Spleen (tissue), 11 donors: ENCODE data around the gene ST6GAL1. TPM values are rescaled to one million over a fixed set of nuclear protein-coding genes. Genes with fewer than 3 reads are reported as not detected.

Experiments
- DNase-seq: peaks from one replicate; pipeline ENCODE4 v3.0.0-alpha.2; 2020
- H3K27ac ChIP-seq, 8 donors: fragments of 200-600 bp; sonication (generic) in 7 of 8; 1 replicate in 4 of 8; 2 replicates in 4 of 8; pipeline versions ENCODE4 v1.5.0 to v1.8.0; 2016 to 2021; ENCODE audit warnings: inconsistent platforms in 4 of 8, mild to moderate bottlenecking in 4 of 8, moderate library complexity in 1 of 8
- H3K27me3 ChIP-seq, 7 donors: fragments of 200-600 bp; sonication (generic) in 6 of 7; replicated peaks in 1 of 7; 1 replicate in 4 of 7; 2 replicates in 3 of 7; pipeline versions ENCODE4 v1.5.0 to v1.8.0; 2016 to 2021; ENCODE audit warnings: inconsistent platforms in 3 of 7, mild to moderate bottlenecking in 1 of 7
- H3K36me3 ChIP-seq, 6 donors: fragments of 200-600 bp; sonication (generic) in 5 of 6; 1 replicate in 4 of 6; 2 replicates in 2 of 6; pipeline versions ENCODE4 v1.5.0 to v1.8.0; 2016 to 2021; ENCODE audit warnings: inconsistent platforms in 2 of 6
- H3K4me1 ChIP-seq, 6 donors: fragments of 200-600 bp; sonication (generic) in 5 of 6; 1 replicate in 3 of 6; 2 replicates in 3 of 6; pipeline versions ENCODE4 v1.5.0 to v1.8.0; 2016 to 2021; ENCODE audit warnings: inconsistent platforms in 3 of 6
- H3K4me3 ChIP-seq, 8 donors: fragments of 200-600 bp; sonication (generic) in 7 of 8; 1 replicate in 4 of 8; 2 replicates in 4 of 8; pipeline versions ENCODE4 v1.5.0 to v1.8.0; 2016 to 2021; ENCODE audit warnings: inconsistent platforms in 4 of 8, mild to moderate bottlenecking in 4 of 8, moderate library complexity in 2 of 8
- H3K9me3 ChIP-seq, 8 donors: fragments of 200-600 bp; sonication (generic) in 7 of 8; 1 replicate in 4 of 8; 2 replicates in 4 of 8; pipeline versions ENCODE4 v1.5.0 to v1.8.0; 2016 to 2021; ENCODE audit warnings: inconsistent platforms in 4 of 8
- CTCF ChIP-seq, 11 experiments: fragments of 200-600 bp in 7 of 11; fragments of 450-650 bp in 4 of 11; sonication (generic) in 4 of 11; IDR thresholded peaks in 8 of 11; conservative IDR thresholded peaks in 3 of 11; 1 replicate in 7 of 11; 2 replicates in 4 of 11; pipeline versions ENCODE4 v1.4.0 to v1.8.0; 2016 to 2021; ENCODE audit warnings: antibody characterized with exemption in 11 of 11, inconsistent platforms in 4 of 11, mild to moderate bottlenecking in 1 of 11
- POLR2A ChIP-seq, 3 donors: fragments of 450-650 bp; IDR thresholded peaks; one replicate each; pipeline ENCODE4 v1.5.1; 2017; ENCODE audit warnings: antibody characterized with exemption in 3 of 3, mild to moderate bottlenecking in 1 of 3
- POLR2AphosphoS5 ChIP-seq, 3 donors: sonication (generic); formaldehyde crosslinking; IDR thresholded peaks; one replicate each; pipeline ENCODE4 v1.5.1; 2017; ENCODE audit warnings: antibody characterized with exemption in 3 of 3
- WGBS, 5 donors: extraction: QIAGEN DNeasy Blood & Tissue Kit in 3 of 5; methylation state at CpG; one replicate each; pipeline versions ENCODE4 v1.1.5 to v1.1.7; 2013 to 2018; 5-methylcytosine and 5-hydroxymethylcytosine counted together
- intact Hi-C: fragments of 100-400 bp; cut with DNase I; formaldehyde crosslinking; loops from one replicate; pipeline ENCODE4 v1.15.0; 2023; ENCODE audit warnings: low total_unique reads
- polyA plus RNA-seq, 3 donors: library from polyadenylated mRNA; stranded (reverse); fragments of 200-250 nt; gene quantifications; one replicate each; pipeline ENCODE4 v1.2.1, GENCODE V29; 2013
- total RNA-seq, 7 donors: library from RNA; depleted of rRNA in 3 of 7; stranded (reverse); fragments of >200 nt in 3 of 7; fragmentation: NEBNext Ultra II Directional in 4 of 7; extraction: Animal tissue kit (Norgen Biotek cat#: 25700) in 4 of 7; gene quantifications; one replicate each; pipeline versions ENCODE4 v1.1.0 to v1.2.1, GENCODE V29; 2016 to 2021
- donor health status: healthy with polysubstance abuse.
- donor health status: DM: no; HTN: no; CAD: no; lungs with moderate emphysema.
- donor health status: DM: no; HTN: no; CAD: no.
- donor health status: Bipolar disorder and iron deficiency.
- donor health status: healthy.
- donor health status: DM: no; HTN: no; CAD: no.
- donor health status: DM: yes; HTN: yes; CAD: no.

The ST6GAL1 gene
- total and polyA plus RNA-seq, 10 donors = 46.7 to 247 (median 187) TPM

- H3K4me3 ChIP-seq = no peak overlapping the region
- H3K4me1 ChIP-seq = peaks cover 6 to 88% (median 41%) of the 10 kb centered on the region in 6 donors
- TF ChIP-seq POLR2A (IDR thresholded peaks at IDR 0.05) (no peak), POLR2AphosphoS5 (IDR thresholded peaks at IDR 0.05) (no peak), CTCF (IDR thresholded peaks at IDR 0.05 in 8 of 11, conservative IDR thresholded peaks at IDR 0.05 in 3 of 11) (no peak)
- H3K27ac ChIP-seq = peak overlapping the region; percentile 30 to 86 (median 74)
- no peaks in the 10 kb centered on the region for H3K27me3 ChIP-seq
- 80 to 85% (median 83%) methylated on average over 12 of the region's 12 CpGs for WGBS, 5 donors
- intact Hi-C loops = no loop called here
- H3K36me3 ChIP-seq = peaks cover 0 to 97% (median 23%) of the 10 kb centered on the region in 6 donors
- H3K9me3 ChIP-seq = no peaks in the 10 kb centered on the region
- no peak for DNase-seq
Measured at GRCh38 chr3:187064210-187065115, 134.1 kb downstream of the ST6GAL1 start.

- DNase-seq = no peak
- Histone ChIP-seq H3K9me3 (no peaks in the 10 kb centered on the region), H3K27me3 (no peaks in the 10 kb centered on the region), H3K4me3 (no peak overlapping the region), H3K36me3 (peaks cover 5 to 97% (median 23%) of the 10 kb centered on the region in 6 donors), H3K4me1 (peaks cover 6 to 99% (median 41%) of the 10 kb centered on the region in 6 donors), H3K27ac (peak overlapping the region in 7 of 8 donors; percentile 62 to 86 (median 76))
- 54 to 81% (median 76%) methylated on average over 7 of the region's 7 CpGs for WGBS, 5 donors
- intact Hi-C loops = no loop called here
- TF ChIP-seq POLR2AphosphoS5 (IDR thresholded peaks at IDR 0.05) = no peak
- TF ChIP-seq POLR2A (IDR thresholded peaks at IDR 0.05) = no peak
- TF ChIP-seq CTCF (IDR thresholded peaks at IDR 0.05 in 8 of 11, conservative IDR thresholded peaks at IDR 0.05 in 3 of 11) = peak in 6 of 11 experiments; percentile 9 to 54 (median 37)
Measured at GRCh38 chr3:187066228-187066995, 136.1 kb downstream of the ST6GAL1 start.

- Histone ChIP-seq H3K4me1 (peaks cover 3 to 97% (median 35%) of the 10 kb centered on the region in 6 donors), H3K4me3 (no peak overlapping the region), H3K27me3 (no peaks in the 10 kb centered on the region), H3K36me3 (peaks cover 5 to 95% (median 37%) of the 10 kb centered on the region in 6 donors), H3K27ac (peak overlapping the region in 4 of 8 donors; percentile 15 to 86 (median 48)), H3K9me3 (no peaks in the 10 kb centered on the region)
- intact Hi-C loops = no loop called here
- 68 to 85% (median 82%) methylated on average over 5 of the region's 5 CpGs for WGBS, 5 donors
- no peak for TF ChIP-seq POLR2AphosphoS5 (IDR thresholded peaks at IDR 0.05)
- TF ChIP-seq POLR2A (IDR thresholded peaks at IDR 0.05) = no peak
- no peak for TF ChIP-seq CTCF (IDR thresholded peaks at IDR 0.05 in 8 of 11, conservative IDR thresholded peaks at IDR 0.05 in 3 of 11)
- DNase-seq = no peak
Measured at GRCh38 chr3:187068787-187069186, 138.5 kb downstream of the ST6GAL1 start.
